Neural cell (in vitro differentiated cells): ENCODE measurements around the gene FGD4. TPM values are rescaled to one million over a fixed set of nuclear protein-coding genes. Genes with fewer than 3 reads are reported as not detected.
A peak's percentile ranks its signal among the peaks of the same experiment; 100 is the strongest.

ENCODE experiments used
- H2AFZ ChIP-seq: fragments of 200-600, 300-800 bp; sonication (generic), shearing (Covaris generic); 2 replicates; pipeline ENCODE4 v1.6.0; 2014; ENCODE audit warnings: low read depth, mild to moderate bottlenecking, antibody characterized with exemption, low read length, moderate library complexity
- H3F3A ChIP-seq: fragments of 200-600 bp; shearing (Covaris generic); 2 replicates; pipeline ENCODE4 v1.6.1; 2016; ENCODE audit warnings: mild to moderate bottlenecking, moderate library complexity, mixed read lengths, antibody characterized with exemption, low read length; ENCODE audit not compliant: insufficient read depth, poor library complexity, severe bottlenecking
- H3K27ac ChIP-seq: fragments of 200-600, 300-800 bp; sonication (generic), shearing (Covaris generic); 2 replicates; pipeline ENCODE4 v1.5.1; 2014; ENCODE audit warnings: mild to moderate bottlenecking, low read length, moderate library complexity
- H3K27me3 ChIP-seq: fragments of 300-800, 200-600 bp; sonication (generic), shearing (Covaris generic); 2 replicates; pipeline ENCODE4 v1.6.0; 2014; ENCODE audit warnings: mild to moderate bottlenecking, low read depth, low read length, moderate library complexity; ENCODE audit not compliant: insufficient read depth
- H3K36me3 ChIP-seq: fragments of 300-800, 200-600 bp; sonication (generic), shearing (Covaris generic); 2 replicates; pipeline ENCODE4 v1.5.1; 2014; ENCODE audit warnings: mild to moderate bottlenecking, antibody characterized with exemption, low read length, moderate library complexity; ENCODE audit not compliant: insufficient read depth
- H3K4me2 ChIP-seq: fragments of 300-800, 200-600 bp; sonication (generic), shearing (Covaris generic); 2 replicates; pipeline ENCODE4 v1.6.0; 2014; ENCODE audit warnings: mild to moderate bottlenecking, low read length
- H3K4me3 ChIP-seq: fragments of 300-800, 200-600 bp; sonication (generic), shearing (Covaris generic); 2 replicates; pipeline ENCODE4 v1.5.1; 2014; ENCODE audit warnings: mild to moderate bottlenecking, low read length, moderate library complexity
- H3K79me2 ChIP-seq: fragments of 200-600 bp; shearing (Covaris generic); replicated peaks from 2 replicates; pipeline ENCODE4 v1.6.0; 2014; ENCODE audit warnings: mild to moderate bottlenecking, low read length, moderate library complexity; ENCODE audit not compliant: insufficient read depth
- H3K9ac ChIP-seq: fragments of 300-800, 200-600 bp; sonication (generic), shearing (Covaris generic); 2 replicates; pipeline ENCODE4 v1.6.1; 2016; ENCODE audit warnings: mild to moderate bottlenecking, low read length, mixed read lengths
- H3K9me2 ChIP-seq: fragments of 200-600 bp; shearing (Covaris generic); 2 replicates; pipeline ENCODE4 v1.6.1; 2016; ENCODE audit warnings: mild to moderate bottlenecking, low read length, mixed read lengths; ENCODE audit not compliant: insufficient read depth
- H3K9me3 ChIP-seq: fragments of 200-600, 300-800 bp; sonication (generic), shearing (Covaris generic); 2 replicates; pipeline ENCODE4 v1.6.1; 2016; ENCODE audit warnings: mild to moderate bottlenecking, mixed run types, low read length, moderate library complexity, mixed read lengths
- H4K20me1 ChIP-seq: fragments of 200-600 bp; shearing (Covaris generic); 2 replicates; pipeline ENCODE4 v1.6.1; 2016; ENCODE audit warnings: mild to moderate bottlenecking, mixed run types; ENCODE audit not compliant: insufficient read depth
- CTCF ChIP-seq: fragments of 450-650 bp; IDR thresholded peaks from 2 replicates; pipeline ENCODE4 v1.5.1; 2014; ENCODE audit warnings: antibody characterized with exemption, mild to moderate bottlenecking, moderate library complexity; ENCODE audit not compliant: poor library complexity, severe bottlenecking
- EP300 ChIP-seq: fragments of 450-650 bp; conservative IDR thresholded peaks from 2 replicates; pipeline ENCODE4 v1.6.1; 2014; ENCODE audit warnings: antibody characterized with exemption, mild to moderate bottlenecking, moderate library complexity; ENCODE audit not compliant: poor library complexity, severe bottlenecking
- EZH2 ChIP-seq: fragments of 200-600, 300-800 bp; shearing (Covaris generic), sonication (generic); IDR thresholded peaks from 2 replicates; pipeline ENCODE4 v1.6.1; 2014; ENCODE audit warnings: antibody characterized with exemption, low read length, borderline replicate concordance, mild to moderate bottlenecking; ENCODE audit not compliant: insufficient read depth, poor library complexity, severe bottlenecking
- MXI1 ChIP-seq: fragments of 450-650 bp; conservative IDR thresholded peaks from 2 replicates; pipeline ENCODE4 v1.6.1; 2014; ENCODE audit warnings: antibody characterized with exemption, mild to moderate bottlenecking; ENCODE audit not compliant: poor library complexity, severe bottlenecking
- POLR2AphosphoS5 ChIP-seq: IDR thresholded peaks from 2 replicates; pipeline ENCODE4 v1.6.1; 2012
- RAD21 ChIP-seq: fragments of 450-650 bp; conservative IDR thresholded peaks from 2 replicates; pipeline ENCODE4 v1.6.1; 2014; ENCODE audit warnings: antibody characterized with exemption, mild to moderate bottlenecking, moderate library complexity
- REST ChIP-seq: IDR thresholded peaks from 2 replicates; pipeline ENCODE4 v1.6.1; 2012; ENCODE audit warnings: borderline replicate concordance
- SMC3 ChIP-seq: fragments of 450-650 bp; conservative IDR thresholded peaks from 2 replicates; pipeline ENCODE4 v1.6.1; 2014; ENCODE audit warnings: antibody characterized with exemption, mild to moderate bottlenecking, moderate library complexity; ENCODE audit not compliant: poor library complexity
- TAF1 ChIP-seq: IDR thresholded peaks from 2 replicates; pipeline ENCODE4 v1.6.1; 2012; ENCODE audit warnings: low read depth
- polyA plus RNA-seq: library from polyadenylated mRNA; depleted of rRNA; stranded (reverse); fragments of >200 nt; gene quantifications from 2 replicates; pipeline ENCODE4 v1.2.3, GENCODE V29; 2014

FGD4 gene
- polyA plus RNA-seq, 1 donor from 2014 or later: 24.4 TPM

GRCh38 chr12:32505067-32505945 is 105.9 kb downstream of the FGD4 start:
- Histone ChIP-seq H3K27ac (no peak overlapping the region), H4K20me1 (no peaks in the 10 kb centered on the region)

More at GRCh38 chr12:32505067-32505945, 105.9 kb downstream of the FGD4 start:
- H3K27me3 ChIP-seq: no peaks in the 10 kb centered on the region
- no peak overlapping the region for H2AFZ ChIP-seq
- H3K9me3 ChIP-seq: no peaks in the 10 kb centered on the region
- H3K79me2 ChIP-seq: peaks cover 76% of the 10 kb centered on the region
- peak overlapping the region; percentile 81 for H3K4me2 ChIP-seq
- no peaks in the 10 kb centered on the region for H3K9me2 ChIP-seq
- H3K4me3 ChIP-seq: peak overlapping the region; percentile 73
- H3F3A ChIP-seq: no peaks in the 10 kb centered on the region
- H3K36me3 ChIP-seq: no peaks in the 10 kb centered on the region
- peak overlapping the region; percentile 14 for H3K9ac ChIP-seq
- TF ChIP-seq REST (no peak), POLR2AphosphoS5 (no peak), TAF1 (no peak), RAD21 (no peak), EP300 (no peak), EZH2 (no peak), CTCF (no peak), SMC3 (no peak), MXI1 (no peak)
